Pancreas (tissue), 10 donors: ENCODE data around the gene EDRF1. TPM values are rescaled to one million over a fixed set of nuclear protein-coding genes. Genes with fewer than 3 reads are reported as not detected.
A peak's percentile ranks its signal among the peaks of the same experiment; 100 is the strongest.

Source experiments
- ATAC-seq, 4 donors: fragments of 200-7000 bp; cut with Tn5 transposase; one replicate each; pipeline versions ENCODE4 v1.8.0 to v1.9.1; 2020; ENCODE audit warnings: mild to moderate bottlenecking in 4 of 4, moderate library complexity in 4 of 4
- DNase-seq, 6 donors: peaks; one replicate each; pipeline ENCODE4 v3.0.0-alpha.2; 2020
- FAIRE-seq: peaks from 2 replicates; lab custom pipeline; 2012; peaks lifted over from hg19 to GRCh38; lab: Jason Lieb, UNC
- H3K27ac ChIP-seq, 4 donors: fragments of 200-600 bp; sonication (generic); 1 replicate in 3 of 4; 2 replicates in 1 of 4; pipeline versions ENCODE4 v1.5.0 to v1.8.0; 2020
- H3K27me3 ChIP-seq, 4 donors: fragments of 200-600 bp; one replicate each; pipeline ENCODE4 v1.8.0; 2021
- H3K36me3 ChIP-seq, 3 donors: fragments of 200-600 bp; sonication (generic) in 1 of 3; one replicate each; pipeline versions ENCODE4 v1.5.0 to v1.8.0; 2020 to 2021
- H3K4me1 ChIP-seq, 3 donors: fragments of 200-600 bp; one replicate each; pipeline ENCODE4 v1.8.0; 2021
- H3K4me3 ChIP-seq, 4 donors: fragments of 200-600 bp; sonication (generic) in 2 of 4; one replicate each; pipeline versions ENCODE4 v1.5.0 to v1.8.0; 2020 to 2021
- H3K9me3 ChIP-seq, 4 donors: fragments of 200-600 bp; one replicate each; pipeline ENCODE4 v1.8.0; 2021
- WGBS, 2 donors: extraction: QIAGEN DNeasy Blood & Tissue Kit; methylation state at CpG; one replicate each; pipeline ENCODE4 v1.1.7; 2013; 5-methylcytosine and 5-hydroxymethylcytosine counted together
- intact Hi-C, 3 donors: fragments of 100-400 bp; cut with DNase I; formaldehyde crosslinking; loops; one replicate each; pipeline versions ENCODE4 v1.11.1 to v1.14.2; 2022
- polyA plus RNA-seq, 2 donors: library from polyadenylated mRNA; stranded (reverse); fragments of 200-250 nt; gene quantifications; one replicate each; pipeline ENCODE4 v1.2.3, GENCODE V29; 2013
- total RNA-seq, 6 donors: library from RNA; stranded (reverse); fragmentation: NEBNext Ultra II Directional in 4 of 6; extraction: Animal tissue kit (Norgen Biotek cat#: 25700) in 4 of 6; gene quantifications; one replicate each; pipeline versions ENCODE4 v1.2.1 to v1.2.4, GENCODE V29; 2021 to 2023
- TF ChIP-seq, protein P1 (sequence below), 4 donors: fragments of 200-600 bp; sonication (generic) in 3 of 4; IDR thresholded peaks; one replicate each; pipeline versions ENCODE4 v1.5.0 to v1.8.0; 2021; ENCODE audit warnings: antibody characterized with exemption in 4 of 4
- donor health status: healthy with polysubstance abuse.
- donor health status: DM: no; HTN: no; CAD: no; lungs with moderate emphysema.
- donor health status: DM: no; HTN: no; CAD: no.
- donor health status: control.
- donor health status: control.
- donor health status: Bipolar disorder and iron deficiency.
- donor health status: DM: yes; HTN: yes; CAD: no.
- donor health status: DM: no; HTN: no; CAD: no.
- donor health status: DM: no; HTN: no; CAD: no.
- donor health status: DM: yes; HTN: yes; CAD: no.

The EDRF1 gene
- total and polyA plus RNA-seq, 8 donors = 10.1 to 25.3 (median 17.7) TPM

GRCh38 chr10:125769175-125769574, 49.7 kb downstream of the EDRF1 start:
- H3K27ac ChIP-seq = no peak overlapping the region
- FAIRE-seq (no peak), ATAC-seq (no peak), DNase-seq (no peak)
- TF ChIP-seq, protein P1, sequence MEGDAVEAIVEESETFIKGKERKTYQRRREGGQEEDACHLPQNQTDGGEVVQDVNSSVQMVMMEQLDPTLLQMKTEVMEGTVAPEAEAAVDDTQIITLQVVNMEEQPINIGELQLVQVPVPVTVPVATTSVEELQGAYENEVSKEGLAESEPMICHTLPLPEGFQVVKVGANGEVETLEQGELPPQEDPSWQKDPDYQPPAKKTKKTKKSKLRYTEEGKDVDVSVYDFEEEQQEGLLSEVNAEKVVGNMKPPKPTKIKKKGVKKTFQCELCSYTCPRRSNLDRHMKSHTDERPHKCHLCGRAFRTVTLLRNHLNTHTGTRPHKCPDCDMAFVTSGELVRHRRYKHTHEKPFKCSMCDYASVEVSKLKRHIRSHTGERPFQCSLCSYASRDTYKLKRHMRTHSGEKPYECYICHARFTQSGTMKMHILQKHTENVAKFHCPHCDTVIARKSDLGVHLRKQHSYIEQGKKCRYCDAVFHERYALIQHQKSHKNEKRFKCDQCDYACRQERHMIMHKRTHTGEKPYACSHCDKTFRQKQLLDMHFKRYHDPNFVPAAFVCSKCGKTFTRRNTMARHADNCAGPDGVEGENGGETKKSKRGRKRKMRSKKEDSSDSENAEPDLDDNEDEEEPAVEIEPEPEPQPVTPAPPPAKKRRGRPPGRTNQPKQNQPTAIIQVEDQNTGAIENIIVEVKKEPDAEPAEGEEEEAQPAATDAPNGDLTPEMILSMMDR (IDR thresholded peaks at IDR 0.05) = no peak
- 95 to 99% methylated on average over 12 of the region's 12 CpGs for WGBS, 2 donors
- H3K27me3 ChIP-seq = no peaks in the 10 kb centered on the region
- H3K4me1 ChIP-seq = peaks cover 4 to 14% (median 12%) of the 10 kb centered on the region in 3 donors
- H3K36me3 ChIP-seq = peaks cover 0 to 10% (median 7%) of the 10 kb centered on the region in 3 donors
- intact Hi-C loops = no loop called here
- no peak overlapping the region for H3K4me3 ChIP-seq
- no peaks in the 10 kb centered on the region for H3K9me3 ChIP-seq

- ATAC-seq (no peak), FAIRE-seq (no peak), DNase-seq (no peak)
- H3K4me3 ChIP-seq = no peak overlapping the region
- H3K36me3 ChIP-seq = no peaks in the 10 kb centered on the region
- H3K4me1 ChIP-seq = peaks cover 4 to 14% (median 12%) of the 10 kb centered on the region in 3 donors
- TF ChIP-seq, protein P1 (IDR thresholded peaks at IDR 0.05) = no peak
- H3K9me3 ChIP-seq = no peaks in the 10 kb centered on the region
- H3K27me3 ChIP-seq = no peaks in the 10 kb centered on the region
- H3K27ac ChIP-seq = no peak overlapping the region
- intact Hi-C loops = no loop called here
- 90 to 92% methylated on average over 5 of the region's 5 CpGs for WGBS, 2 donors
Measured at GRCh38 chr10:125770844-125771243, 51.3 kb downstream of the EDRF1 start.

GRCh38 chr10:125772112-125772863, 52.8 kb downstream of the EDRF1 start:
- no peaks in the 10 kb centered on the region for H3K27me3 ChIP-seq
- intact Hi-C loops = no loop called here
- no peaks in the 10 kb centered on the region for H3K9me3 ChIP-seq
- no peak overlapping the region for H3K27ac ChIP-seq
- WGBS, 2 donors = 88 to 91% methylated on average over 28 of the region's 28 CpGs
- ATAC-seq = no peak
- TF ChIP-seq, protein P1 (IDR thresholded peaks at IDR 0.05) = no peak
- H3K4me1 ChIP-seq = peaks cover 0 to 3% (median under 1%) of the 10 kb centered on the region in 3 donors
- no peak for FAIRE-seq
- peak in 1 of 6 donors; percentile 60 for DNase-seq
- H3K4me3 ChIP-seq = no peak overlapping the region
- no peaks in the 10 kb centered on the region for H3K36me3 ChIP-seq

- TF ChIP-seq, protein P1 (IDR thresholded peaks at IDR 0.05) = no peak
- ATAC-seq = no peak
- H3K9me3 ChIP-seq = no peaks in the 10 kb centered on the region
- H3K4me3 ChIP-seq = no peak overlapping the region
- H3K36me3 ChIP-seq = no peaks in the 10 kb centered on the region
- H3K27ac ChIP-seq = no peak overlapping the region
- intact Hi-C loops = no loop called here
- WGBS, 2 donors = 87 to 96% methylated on average over 11 of the region's 11 CpGs
- no peak for DNase-seq
- FAIRE-seq = no peak
- H3K4me1 ChIP-seq = no peaks in the 10 kb centered on the region
- H3K27me3 ChIP-seq = no peaks in the 10 kb centered on the region
Measured at GRCh38 chr10:125772864-125773180, 53.3 kb downstream of the EDRF1 start.
